ENCODE measurements around the gene SNX33. TPM values are rescaled to one million over a fixed set of nuclear protein-coding genes. Genes with fewer than 3 reads are reported as not detected.

SNX33 gene
- total and polyA plus RNA-seq, 2 donors from 2014 or later, result 14.2 to 20.2 TPM

GRCh38 chr15:75606026-75606425 is 41.7 kb upstream of the SNX33 start:
- Histone ChIP-seq H3K27me3 (ENCODE audit: control insufficient read depth, insufficient read depth, low read length) (no peaks in the 10 kb centered on the region), H3K4me1 (ENCODE audit: control insufficient read depth in 2 of 3, insufficient read depth in 2 of 3, low read depth in 1 of 3, low read length in 3 of 3) (no peaks in the 10 kb centered on the region), H3K36me3 (ENCODE audit: control insufficient read depth in 2 of 3, insufficient read depth in 3 of 3, low read length in 3 of 3) (peaks cover 4 to 33% (median 33%) of the 10 kb centered on the region in 3 donors), H3K9me3 (ENCODE audit: control insufficient read depth in 2 of 3, insufficient read depth in 1 of 3, low read length in 3 of 3) (no peaks in the 10 kb centered on the region), H3K9ac (ENCODE audit: low read length in 3 of 3) (no peak overlapping the region), H3K27ac (ENCODE audit: low read depth in 2 of 2, low read length in 2 of 2) (no peak overlapping the region), H3K4me3 (ENCODE audit: low read length in 3 of 3) (no peak overlapping the region)
- no peak for TF ChIP-seq CTCF (IDR thresholded peaks at IDR 0.05; ENCODE audit: borderline replicate concordance, extremely low read depth, insufficient read depth)
- DNase-seq, result no peak
- intact Hi-C loops (cut with DNase I), result no loop called here
- FAIRE-seq, result no peak

- H3K9me3 ChIP-seq (ENCODE audit: control insufficient read depth in 2 of 3, insufficient read depth in 1 of 3, low read length in 3 of 3), result no peaks in the 10 kb centered on the region
- intact Hi-C loops (cut with DNase I), result no loop called here
- peaks cover 4 to 33% (median 33%) of the 10 kb centered on the region in 3 donors for H3K36me3 ChIP-seq (ENCODE audit: control insufficient read depth in 2 of 3, insufficient read depth in 3 of 3, low read length in 3 of 3)
- H3K4me3 ChIP-seq (ENCODE audit: low read length in 3 of 3), result no peak overlapping the region
- no peaks in the 10 kb centered on the region for H3K4me1 ChIP-seq (ENCODE audit: control insufficient read depth in 2 of 3, insufficient read depth in 2 of 3, low read depth in 1 of 3, low read length in 3 of 3)
- DNase-seq (no peak), FAIRE-seq (no peak)
- TF ChIP-seq CTCF (IDR thresholded peaks at IDR 0.05; ENCODE audit: borderline replicate concordance, extremely low read depth, insufficient read depth), result no peak
- H3K9ac ChIP-seq (ENCODE audit: low read length in 3 of 3), result no peak overlapping the region
- no peaks in the 10 kb centered on the region for H3K27me3 ChIP-seq (ENCODE audit: control insufficient read depth, insufficient read depth, low read length)
- no peak overlapping the region for H3K27ac ChIP-seq (ENCODE audit: low read depth in 2 of 2, low read length in 2 of 2)
Measured at GRCh38 chr15:75606711-75607699, 40.7 kb upstream of the SNX33 start.

- H3K4me1 ChIP-seq (ENCODE audit: control insufficient read depth in 2 of 3, insufficient read depth in 2 of 3, low read depth in 1 of 3, low read length in 3 of 3), result peaks cover 0 to 4% (median 0%) of the 10 kb centered on the region in 3 donors
- H3K9ac ChIP-seq (ENCODE audit: low read length in 3 of 3), result no peak overlapping the region
- no peak for TF ChIP-seq CTCF (IDR thresholded peaks at IDR 0.05; ENCODE audit: borderline replicate concordance, extremely low read depth, insufficient read depth)
- no peaks in the 10 kb centered on the region for H3K9me3 ChIP-seq (ENCODE audit: control insufficient read depth in 2 of 3, insufficient read depth in 1 of 3, low read length in 3 of 3)
- FAIRE-seq (no peak), DNase-seq (no peak)
- H3K27ac ChIP-seq (ENCODE audit: low read depth in 2 of 2, low read length in 2 of 2), result no peak overlapping the region
- H3K27me3 ChIP-seq (ENCODE audit: control insufficient read depth, insufficient read depth, low read length), result no peaks in the 10 kb centered on the region
- intact Hi-C loops (cut with DNase I), result no loop called here
- peaks cover 10 to 44% (median 18%) of the 10 kb centered on the region in 3 donors for H3K36me3 ChIP-seq (ENCODE audit: control insufficient read depth in 2 of 3, insufficient read depth in 3 of 3, low read length in 3 of 3)
- H3K4me3 ChIP-seq (ENCODE audit: low read length in 3 of 3), result no peak overlapping the region
Measured at GRCh38 chr15:75616766-75617165, 30.9 kb upstream of the SNX33 start.
